ENCODE data around the gene TMEM63C. TPM values are rescaled to one million over a fixed set of nuclear protein-coding genes. Genes with fewer than 3 reads are reported as not detected.

The TMEM63C gene
- total RNA-seq, 2 experiments from 2014 or later: 0.79 to 6.6 TPM

DNA sequence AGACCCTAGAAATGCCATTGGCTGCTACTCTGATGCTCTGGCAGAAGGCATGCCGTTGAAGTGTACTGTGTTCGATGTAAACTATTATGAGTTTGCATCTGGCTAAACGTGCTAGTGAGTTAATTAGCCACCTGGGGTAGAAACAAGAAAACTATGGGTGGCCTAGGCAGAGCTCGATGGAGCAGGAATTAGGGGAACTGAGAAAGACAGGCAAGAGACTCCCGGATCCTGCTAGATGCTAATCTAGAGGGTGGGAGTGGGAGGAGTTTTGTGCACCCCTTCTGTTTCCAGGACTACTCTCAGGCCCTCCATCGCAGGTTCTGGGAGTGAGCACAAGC, 32.0 kb downstream of the TMEM63C start:
- DNase-seq (ENCODE audit: low spot score): no peak
- Histone ChIP-seq H2AFZ (ENCODE audit: low read length) (no peak overlapping the region), H4K20me1 (ENCODE audit: insufficient read depth, low read length) (no peaks in the 10 kb centered on the region), H3K4me2 (ENCODE audit: low read length) (no peak overlapping the region), H3K9me3 (ENCODE audit: low read length) (no peaks in the 10 kb centered on the region), H3K9me2 (ENCODE audit: insufficient read depth, low read length) (no peaks in the 10 kb centered on the region), H3K4me1 (ENCODE audit: insufficient read depth, low read length, poor library complexity, severe bottlenecking) (peaks cover 7% of the 10 kb centered on the region), H3K4me3 (ENCODE audit: low read depth, low read length, poor library complexity, severe bottlenecking) (no peak overlapping the region), H3K27ac (ENCODE audit: low read depth, low read length, poor library complexity, severe bottlenecking) (no peak overlapping the region), H3K36me3 (ENCODE audit: insufficient read depth, low read length) (no peaks in the 10 kb centered on the region), H3K79me2 (ENCODE audit: insufficient read depth, low read depth, low read length) (no peaks in the 10 kb centered on the region)
- CTCF ChIA-PET (ENCODE audit: unreplicated experiment): interaction anchor here (0.7 to 1.7 kb wide), 4 partner anchors 10 to 65 kb away, joined by 3 to 6 read pairs (median 4); no protein-coding TSS in a partner anchor
- intact Hi-C loops (cut with micrococcal nuclease; ENCODE audit: unreplicated experiment): loop anchor here (1.0 kb wide), 1 partner anchor 61 kb away; no protein-coding TSS in a partner anchor
- POLR2A ChIA-PET: interaction anchor here (0.6 to 2.0 kb wide), 5 partner anchors 19 to 357 kb away, joined by 3 to 5 read pairs (median 4); partner anchors contain the start of gene TMEM63C
- no peak for TF ChIP-seq EZH2phosphoT487 (IDR thresholded peaks at IDR 0.05; ENCODE audit: borderline replicate concordance, low read depth, low read length)
- TF ChIP-seq, protein P1, sequence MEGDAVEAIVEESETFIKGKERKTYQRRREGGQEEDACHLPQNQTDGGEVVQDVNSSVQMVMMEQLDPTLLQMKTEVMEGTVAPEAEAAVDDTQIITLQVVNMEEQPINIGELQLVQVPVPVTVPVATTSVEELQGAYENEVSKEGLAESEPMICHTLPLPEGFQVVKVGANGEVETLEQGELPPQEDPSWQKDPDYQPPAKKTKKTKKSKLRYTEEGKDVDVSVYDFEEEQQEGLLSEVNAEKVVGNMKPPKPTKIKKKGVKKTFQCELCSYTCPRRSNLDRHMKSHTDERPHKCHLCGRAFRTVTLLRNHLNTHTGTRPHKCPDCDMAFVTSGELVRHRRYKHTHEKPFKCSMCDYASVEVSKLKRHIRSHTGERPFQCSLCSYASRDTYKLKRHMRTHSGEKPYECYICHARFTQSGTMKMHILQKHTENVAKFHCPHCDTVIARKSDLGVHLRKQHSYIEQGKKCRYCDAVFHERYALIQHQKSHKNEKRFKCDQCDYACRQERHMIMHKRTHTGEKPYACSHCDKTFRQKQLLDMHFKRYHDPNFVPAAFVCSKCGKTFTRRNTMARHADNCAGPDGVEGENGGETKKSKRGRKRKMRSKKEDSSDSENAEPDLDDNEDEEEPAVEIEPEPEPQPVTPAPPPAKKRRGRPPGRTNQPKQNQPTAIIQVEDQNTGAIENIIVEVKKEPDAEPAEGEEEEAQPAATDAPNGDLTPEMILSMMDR (conservative IDR thresholded peaks at IDR 0.05; ENCODE audit: low read length): peak; percentile 21; the same call in 1 of the 2 replicates
- no TSS peak for BruUV-seq (replicated peaks)

GRCh38 chr14:77214216-77214615, 32.6 kb downstream of the TMEM63C start:
- Histone ChIP-seq H3K4me2 (ENCODE audit: low read length) (no peak overlapping the region), H3K27ac (ENCODE audit: low read depth, low read length, poor library complexity, severe bottlenecking) (no peak overlapping the region), H3K36me3 (ENCODE audit: insufficient read depth, low read length) (no peaks in the 10 kb centered on the region), H3K4me1 (ENCODE audit: insufficient read depth, low read length, poor library complexity, severe bottlenecking) (peaks cover 7% of the 10 kb centered on the region), H2AFZ (ENCODE audit: low read length) (no peak overlapping the region), H3K4me3 (ENCODE audit: low read depth, low read length, poor library complexity, severe bottlenecking) (no peak overlapping the region), H4K20me1 (ENCODE audit: insufficient read depth, low read length) (no peaks in the 10 kb centered on the region), H3K9me2 (ENCODE audit: insufficient read depth, low read length) (no peaks in the 10 kb centered on the region), H3K79me2 (ENCODE audit: insufficient read depth, low read depth, low read length) (no peaks in the 10 kb centered on the region), H3K9me3 (ENCODE audit: low read length) (no peaks in the 10 kb centered on the region)
- no peak for DNase-seq (ENCODE audit: low spot score)
- intact Hi-C loops (cut with micrococcal nuclease; ENCODE audit: unreplicated experiment): no loop called here
- BruUV-seq (replicated peaks): no TSS peak
- ChIA-PET POLR2A (interaction anchor here (1.2 kb wide), 1 partner anchor 33 kb away, joined by 4 read pairs; the partner anchor contains the start of gene TMEM63C), CTCF (ENCODE audit: unreplicated experiment) (interaction anchor here (0.7 to 1.7 kb wide), 3 partner anchors 11 to 65 kb away, joined by 3 to 6 read pairs (median 4); no protein-coding TSS in a partner anchor)
- TF ChIP-seq, protein P1 (conservative IDR thresholded peaks at IDR 0.05; ENCODE audit: low read length): no peak
- TF ChIP-seq EZH2phosphoT487 (IDR thresholded peaks at IDR 0.05; ENCODE audit: borderline replicate concordance, low read depth, low read length): no peak

DNA sequence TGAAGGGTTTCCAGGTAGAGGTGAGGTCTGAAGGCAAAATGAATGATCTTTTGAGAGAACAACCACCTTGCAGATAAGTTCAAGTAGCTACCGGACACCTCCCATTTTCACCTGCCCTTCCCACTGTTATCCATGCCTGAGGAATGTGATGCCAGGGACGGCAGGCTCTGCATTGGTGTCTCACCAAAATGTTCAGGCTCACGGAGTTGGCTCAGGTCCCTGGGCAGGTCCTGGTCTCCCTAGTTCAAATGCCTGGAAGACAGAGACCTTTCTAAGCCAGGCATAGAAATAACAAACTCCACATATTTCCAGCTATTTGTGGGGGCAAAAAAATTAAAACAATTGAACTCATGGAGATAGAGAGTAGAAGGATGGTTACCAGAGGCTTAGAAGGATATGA, 36.0 kb downstream of the TMEM63C start:
- TF ChIP-seq EZH2phosphoT487 (IDR thresholded peaks at IDR 0.05; ENCODE audit: borderline replicate concordance, low read depth, low read length): no peak
- TF ChIP-seq, protein P1 (conservative IDR thresholded peaks at IDR 0.05; ENCODE audit: low read length): no peak
- no peaks in the 10 kb centered on the region for H4K20me1 ChIP-seq (ENCODE audit: insufficient read depth, low read length)
- H3K4me2 ChIP-seq (ENCODE audit: low read length): no peak overlapping the region
- ChIA-PET CTCF (ENCODE audit: unreplicated experiment) (no interaction called here), POLR2A (interaction anchor here (0.6 to 0.9 kb wide), 2 partner anchors 11 to 14 kb away, joined by 3 to 5 read pairs; no protein-coding TSS in a partner anchor)
- H3K4me3 ChIP-seq (ENCODE audit: low read depth, low read length, poor library complexity, severe bottlenecking): no peak overlapping the region
- no peak overlapping the region for H3K27ac ChIP-seq (ENCODE audit: low read depth, low read length, poor library complexity, severe bottlenecking)
- no TSS peak for BruUV-seq (replicated peaks)
- no peaks in the 10 kb centered on the region for H3K79me2 ChIP-seq (ENCODE audit: insufficient read depth, low read depth, low read length)
- no peaks in the 10 kb centered on the region for H3K9me3 ChIP-seq (ENCODE audit: low read length)
- DNase-seq (ENCODE audit: low spot score): no peak
- intact Hi-C loops (cut with micrococcal nuclease; ENCODE audit: unreplicated experiment): no loop called here
- no peaks in the 10 kb centered on the region for H3K36me3 ChIP-seq (ENCODE audit: insufficient read depth, low read length)
- peaks cover 7% of the 10 kb centered on the region for H3K4me1 ChIP-seq (ENCODE audit: insufficient read depth, low read length, poor library complexity, severe bottlenecking)
- no peaks in the 10 kb centered on the region for H3K9me2 ChIP-seq (ENCODE audit: insufficient read depth, low read length)
- H2AFZ ChIP-seq (ENCODE audit: low read length): no peak overlapping the region

All from OCI-LY7 (cell line).